Cerebellar cortex (tissue), 1 donor: Measurements from ENCODE around the gene CTSD.

Experiments used
- DNase-seq: peaks from one replicate; pipeline ENCODE4 v3.0.0-alpha.2; 2015; ENCODE audit warnings: low spot score

The CTSD gene

GRCh38 chr11:1755692-1756561, 7.8 kb downstream of the CTSD start:
- peak; percentile 60 for DNase-seq

- no peak for DNase-seq
Measured at GRCh38 chr11:1755344-1755691, 8.4 kb downstream of the CTSD start.

GRCh38 chr11:1754376-1755150, 9.2 kb downstream of the CTSD start:
- no peak for DNase-seq

- no peak for DNase-seq
Measured at GRCh38 chr11:1753929-1754305, 9.8 kb downstream of the CTSD start.

- DNase-seq, result no peak
Measured at GRCh38 chr11:1753229-1753928, 10.3 kb downstream of the CTSD start.

GRCh38 chr11:1752907-1753228, 10.9 kb downstream of the CTSD start:
- DNase-seq, result no peak

GRCh38 chr11:1751999-1752906, 11.5 kb downstream of the CTSD start:
- DNase-seq, result no peak

GRCh38 chr11:1751531-1751921, 12.2 kb downstream of the CTSD start:
- peak; percentile 28 for DNase-seq

- no peak for DNase-seq
Measured at GRCh38 chr11:1750840-1751530, 12.7 kb downstream of the CTSD start.

- DNase-seq, result no peak
Measured at GRCh38 chr11:1750481-1750839, 13.3 kb downstream of the CTSD start, which contains the start of gene IFITM10. TSS of gene IFITM10 (minus strand) at chr11:1750595. CDS start at chr11:1750442, 153 bp downstream.

- DNase-seq, result no peak
Measured at GRCh38 chr11:1749395-1750351, 14.1 kb downstream of the CTSD start.

GRCh38 chr11:1748636-1749394, 14.9 kb downstream of the CTSD start:
- DNase-seq, result no peak

GRCh38 chr11:1747753-1748635, 15.7 kb downstream of the CTSD start:
- DNase-seq, result peak; percentile 83

- peak; percentile 30 for DNase-seq
Measured at GRCh38 chr11:1746956-1747752, 16.6 kb downstream of the CTSD start.

GRCh38 chr11:1746511-1746931, 17.2 kb downstream of the CTSD start:
- no peak for DNase-seq

- no peak for DNase-seq
Measured at GRCh38 chr11:1745701-1746320, 17.9 kb downstream of the CTSD start.
